ENCODE results near the gene ITGB7.

The ITGB7 gene, protein sequence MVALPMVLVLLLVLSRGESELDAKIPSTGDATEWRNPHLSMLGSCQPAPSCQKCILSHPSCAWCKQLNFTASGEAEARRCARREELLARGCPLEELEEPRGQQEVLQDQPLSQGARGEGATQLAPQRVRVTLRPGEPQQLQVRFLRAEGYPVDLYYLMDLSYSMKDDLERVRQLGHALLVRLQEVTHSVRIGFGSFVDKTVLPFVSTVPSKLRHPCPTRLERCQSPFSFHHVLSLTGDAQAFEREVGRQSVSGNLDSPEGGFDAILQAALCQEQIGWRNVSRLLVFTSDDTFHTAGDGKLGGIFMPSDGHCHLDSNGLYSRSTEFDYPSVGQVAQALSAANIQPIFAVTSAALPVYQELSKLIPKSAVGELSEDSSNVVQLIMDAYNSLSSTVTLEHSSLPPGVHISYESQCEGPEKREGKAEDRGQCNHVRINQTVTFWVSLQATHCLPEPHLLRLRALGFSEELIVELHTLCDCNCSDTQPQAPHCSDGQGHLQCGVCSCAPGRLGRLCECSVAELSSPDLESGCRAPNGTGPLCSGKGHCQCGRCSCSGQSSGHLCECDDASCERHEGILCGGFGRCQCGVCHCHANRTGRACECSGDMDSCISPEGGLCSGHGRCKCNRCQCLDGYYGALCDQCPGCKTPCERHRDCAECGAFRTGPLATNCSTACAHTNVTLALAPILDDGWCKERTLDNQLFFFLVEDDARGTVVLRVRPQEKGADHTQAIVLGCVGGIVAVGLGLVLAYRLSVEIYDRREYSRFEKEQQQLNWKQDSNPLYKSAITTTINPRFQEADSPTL

DNA sequence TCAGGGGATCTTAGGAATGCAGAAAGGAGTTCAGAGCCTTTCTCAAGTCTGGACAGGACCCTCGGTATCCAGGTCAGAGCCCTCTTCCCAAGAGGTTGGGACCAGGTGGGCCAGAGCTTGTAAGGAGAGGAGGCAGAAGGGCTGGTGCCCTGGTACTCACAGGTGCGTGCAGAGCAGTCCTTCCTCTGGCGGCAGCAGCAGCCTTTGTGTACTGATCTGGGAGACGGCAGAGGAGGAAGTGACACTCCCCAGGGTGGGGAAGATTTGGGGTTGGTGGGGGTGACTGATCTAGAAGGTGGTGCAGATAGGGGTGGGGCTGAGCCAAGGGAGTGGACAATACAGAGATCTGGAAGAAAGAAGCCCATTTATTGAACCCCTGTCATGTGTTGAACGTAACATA, at the start of gene ITGB7:
ITGB7 (minus strand) TSS at position 210 of the 400 bp plus-strand sequence. CDS start 6,808 bp downstream, outside the sequence.
- peak; percentile 74 for DNase-seq

DNA sequence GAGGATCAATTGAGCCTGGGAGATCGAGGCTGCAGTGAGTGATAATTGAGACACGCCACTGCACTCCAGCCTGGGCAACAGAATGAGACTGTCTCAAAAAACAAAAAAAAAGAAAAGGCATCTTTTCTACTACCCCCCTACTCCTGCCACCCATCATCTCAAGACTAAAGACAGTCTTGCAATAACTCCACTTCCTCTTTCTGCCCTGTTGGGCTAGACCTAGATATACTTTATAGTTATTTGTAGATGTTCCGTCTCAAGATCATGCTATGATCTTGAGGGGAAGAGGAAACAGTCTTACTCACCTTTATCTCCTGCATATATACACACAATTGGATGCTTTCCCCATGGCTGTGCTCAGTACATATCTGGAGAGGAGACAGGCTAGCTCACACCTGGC, 48.9 kb upstream of the ITGB7 start:
- no peak for DNase-seq

DNA sequence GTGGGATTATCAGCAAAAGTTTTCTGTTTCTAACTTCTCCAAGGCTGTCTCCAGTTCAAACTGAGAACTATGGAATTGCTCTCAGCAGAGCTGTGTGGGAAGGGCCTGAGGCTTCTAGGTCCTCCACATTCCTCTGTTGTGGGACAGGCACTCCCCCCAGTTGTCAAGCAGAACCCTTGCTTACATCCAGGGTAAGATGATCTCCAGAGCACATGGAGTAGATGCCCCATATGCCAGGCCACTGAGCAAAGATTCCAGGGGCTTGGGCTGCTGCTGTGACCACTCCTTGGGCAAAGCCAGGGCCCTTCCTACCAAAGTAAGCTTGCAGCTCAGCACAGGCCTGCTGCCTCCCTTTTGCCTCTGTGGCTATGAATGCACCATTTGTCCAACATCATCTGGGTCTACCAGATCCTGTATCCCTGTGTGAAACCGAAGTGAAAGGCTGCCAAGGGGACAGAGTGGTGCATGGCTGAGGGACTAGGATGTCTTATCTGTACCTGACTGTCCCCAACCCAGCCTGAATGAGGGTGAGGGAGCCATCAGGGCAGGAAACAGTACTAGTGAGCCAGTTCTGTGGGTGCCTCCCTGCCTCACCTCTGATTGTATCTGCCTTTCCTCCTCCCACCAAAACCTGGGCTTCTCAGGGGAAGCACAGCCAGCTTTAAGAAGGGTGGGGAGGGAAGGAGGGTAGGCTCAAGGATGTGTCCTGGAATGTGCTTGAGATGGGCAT, 47.9 kb upstream of the ITGB7 start:
- DNase-seq = no peak

DNA sequence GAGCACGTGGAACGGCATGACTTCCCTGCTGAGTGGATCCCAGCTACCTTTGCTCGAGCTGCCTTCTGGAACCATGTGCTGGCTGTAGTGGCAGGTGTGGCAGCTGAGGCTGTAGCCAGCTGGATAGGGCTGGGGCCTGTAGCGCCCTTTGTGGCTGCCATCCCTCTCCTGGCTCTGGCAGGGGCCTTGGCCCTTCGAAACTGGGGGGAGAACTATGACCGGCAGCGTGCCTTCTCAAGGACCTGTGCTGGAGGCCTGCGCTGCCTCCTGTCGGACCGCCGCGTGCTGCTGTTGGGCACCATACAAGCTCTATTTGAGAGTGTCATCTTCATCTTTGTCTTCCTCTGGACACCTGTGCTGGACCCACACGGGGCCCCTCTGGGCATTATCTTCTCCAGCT, 46.2 kb upstream of the ITGB7 start:
- DNase-seq = no peak

DNA sequence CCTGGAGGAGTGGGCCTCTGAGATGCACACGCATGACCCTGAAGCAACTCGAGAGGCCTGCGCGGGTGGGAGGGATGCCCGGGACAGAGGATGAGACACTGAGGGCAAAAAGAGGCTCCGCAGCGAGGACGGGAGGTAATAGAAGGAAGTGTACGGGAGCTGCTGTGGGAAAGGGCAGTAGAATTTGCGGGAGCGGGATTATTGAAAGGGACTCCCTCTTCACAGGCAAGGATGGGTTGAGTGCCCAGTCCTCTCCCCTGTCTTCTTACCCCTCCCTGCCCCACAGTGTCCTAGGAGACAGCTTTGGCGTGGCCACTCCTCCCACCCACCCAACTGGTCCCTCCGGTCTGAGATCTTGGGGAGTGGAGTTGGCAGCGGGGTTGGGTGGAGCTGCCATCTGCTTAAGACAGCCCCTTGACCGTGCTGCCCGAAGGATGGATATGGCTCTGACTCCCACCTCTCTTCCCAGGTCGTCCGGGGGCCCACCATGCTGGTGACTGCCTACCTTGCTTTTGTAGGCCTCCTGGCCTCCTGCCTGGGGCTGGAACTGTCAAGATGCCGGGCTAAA, 45.4 kb upstream of the ITGB7 start:
- DNase-seq = no peak

DNA sequence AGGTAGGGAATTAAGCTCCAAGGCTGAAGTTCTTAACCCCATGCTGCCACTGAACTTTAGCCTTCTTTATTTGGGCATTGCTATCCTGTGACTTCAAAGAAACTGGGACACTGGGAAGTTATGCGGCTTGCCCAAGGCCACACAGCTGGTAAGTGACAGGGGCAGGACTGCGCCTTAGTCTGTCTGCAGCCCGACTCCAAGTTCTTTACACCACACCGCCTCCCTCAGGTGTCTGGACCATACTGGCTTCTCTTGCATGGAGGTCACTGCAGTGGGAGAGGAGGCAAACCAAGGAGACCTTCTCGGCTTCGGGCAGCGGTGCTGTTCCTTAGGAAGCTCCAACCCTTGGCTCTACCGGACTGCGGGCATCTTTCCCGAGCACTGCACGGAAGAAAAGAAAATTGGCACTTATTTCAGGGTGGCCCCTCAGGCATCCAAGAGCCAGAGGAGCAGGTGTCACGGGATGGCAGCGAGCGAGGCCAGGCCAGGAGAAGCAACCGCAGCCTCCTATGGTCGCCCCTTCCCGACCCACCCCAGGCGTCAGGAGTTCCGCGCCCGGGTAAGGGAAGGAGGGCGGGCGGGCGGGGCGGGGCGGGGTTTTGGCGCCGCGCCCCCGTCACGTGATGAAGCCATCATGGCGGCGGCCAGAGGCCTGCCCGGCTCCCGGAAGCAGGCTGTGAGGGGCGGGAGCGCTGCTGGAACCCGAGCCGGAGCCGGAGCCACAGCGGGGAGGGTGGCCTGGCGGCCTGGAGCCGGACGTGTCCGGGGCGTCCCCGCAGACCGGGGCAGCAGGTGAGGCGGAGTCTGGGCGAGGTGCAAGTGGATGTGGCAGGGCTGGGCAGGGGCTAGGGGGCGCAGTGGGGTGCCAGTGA, 44.7 kb upstream of the ITGB7 start:
- DNase-seq = peak; percentile 63

DNA sequence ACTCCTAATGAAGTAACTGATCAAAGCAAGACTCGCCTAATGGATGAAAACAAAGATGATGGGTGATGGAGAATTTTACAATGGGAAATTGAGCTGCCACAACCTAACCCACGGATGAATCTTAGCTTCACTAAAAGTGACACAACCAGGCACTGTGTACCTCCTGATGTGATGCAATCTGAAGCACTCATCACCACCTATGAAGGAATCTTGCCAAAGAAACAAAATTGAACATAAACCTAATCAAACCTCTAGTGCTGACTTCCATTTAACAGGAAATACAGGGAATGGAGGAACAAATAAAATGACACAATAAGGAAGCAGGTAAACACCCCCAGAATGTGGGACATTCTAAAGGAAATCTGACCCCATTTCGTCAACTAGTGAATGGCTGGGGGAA, 38.2 kb upstream of the ITGB7 start:
- DNase-seq = no peak

DNA sequence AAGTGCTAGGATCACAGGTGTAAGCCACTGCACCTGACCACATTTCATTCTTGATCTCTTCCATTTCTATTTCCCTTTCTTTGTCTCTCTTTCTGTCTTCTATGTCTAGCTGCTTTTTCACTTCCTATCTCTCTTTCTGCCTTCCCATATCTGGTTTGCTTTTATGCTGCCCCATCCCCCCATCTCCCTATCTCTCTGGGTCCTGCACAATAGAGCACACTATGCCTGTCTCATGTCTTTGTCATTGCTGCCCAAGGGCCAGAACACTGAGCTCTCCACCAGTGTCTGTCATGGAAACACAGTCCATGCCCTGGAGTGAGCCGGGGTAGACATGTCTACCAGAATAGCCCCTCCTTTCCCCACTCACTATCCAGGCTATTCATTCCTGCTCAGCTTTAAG, 37.3 kb upstream of the ITGB7 start:
- no peak for DNase-seq

DNA sequence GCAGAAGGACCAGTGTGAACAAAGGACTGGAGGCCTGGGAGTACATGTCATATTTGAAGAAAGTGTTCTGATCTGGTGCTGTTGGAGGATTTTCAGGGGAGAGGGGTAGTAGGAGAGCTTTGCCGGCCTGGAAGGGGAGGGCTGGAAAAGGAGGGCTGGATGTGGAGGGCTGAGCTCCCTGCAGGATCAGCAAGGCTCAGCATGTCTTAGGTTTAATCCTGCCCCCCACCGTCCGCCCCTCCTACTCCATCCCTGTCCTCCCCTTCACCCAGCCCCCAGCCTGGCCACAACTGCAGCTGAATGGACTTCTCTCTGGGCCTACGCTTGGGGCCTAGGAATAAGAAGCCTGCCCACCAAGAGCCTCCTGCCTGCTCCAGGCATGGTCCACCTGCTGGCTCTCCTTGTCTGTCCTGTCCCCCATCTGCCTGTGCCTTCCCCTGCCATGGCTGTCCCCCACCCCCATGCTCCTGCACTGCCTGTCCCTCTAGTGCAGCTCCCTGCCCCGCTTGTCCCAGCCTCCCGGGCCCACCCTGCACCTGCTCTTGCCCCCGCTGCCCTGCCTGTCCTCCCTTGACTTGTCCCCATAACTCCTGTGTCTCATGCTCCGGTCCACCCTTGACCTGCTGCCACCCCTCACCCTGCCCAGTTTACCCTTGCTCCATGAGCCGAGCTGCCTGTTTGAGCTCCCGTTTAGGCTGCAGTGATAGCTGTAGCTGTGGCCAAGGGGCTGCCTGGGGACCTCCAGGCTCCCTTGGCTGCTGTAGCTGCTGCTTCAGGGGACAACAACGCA, 34.8 kb upstream of the ITGB7 start:
- no peak for DNase-seq

DNA sequence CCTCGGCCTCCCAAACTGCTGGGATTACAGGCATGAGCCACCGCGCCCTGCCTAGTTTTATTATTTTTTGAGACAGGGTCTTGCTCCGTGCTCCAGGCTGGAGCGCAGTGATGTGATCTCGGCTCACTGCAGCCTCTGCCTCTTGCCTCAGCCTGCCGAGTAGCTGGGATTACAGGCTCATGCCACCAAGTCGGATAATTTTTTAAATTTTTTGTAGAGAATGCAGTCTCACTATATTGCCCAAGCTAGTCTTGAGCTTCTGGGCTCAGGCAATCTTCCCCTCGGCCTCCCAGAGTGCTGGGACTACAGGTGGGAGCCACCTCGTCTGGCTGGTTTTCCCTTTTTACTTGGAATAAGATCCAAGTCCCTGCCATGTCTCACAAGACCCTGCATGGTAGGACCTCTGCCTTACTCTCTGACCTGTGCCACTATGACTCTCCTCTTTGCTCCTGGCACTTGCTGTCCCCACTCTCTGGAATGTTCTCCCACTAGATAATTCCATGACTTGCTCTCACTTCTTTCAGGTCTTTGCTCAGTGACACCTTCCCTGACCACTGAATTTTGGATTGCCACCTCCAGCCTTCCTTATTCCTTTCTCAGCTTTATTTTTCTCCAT, 32.7 kb upstream of the ITGB7 start:
- DNase-seq = no peak

DNA sequence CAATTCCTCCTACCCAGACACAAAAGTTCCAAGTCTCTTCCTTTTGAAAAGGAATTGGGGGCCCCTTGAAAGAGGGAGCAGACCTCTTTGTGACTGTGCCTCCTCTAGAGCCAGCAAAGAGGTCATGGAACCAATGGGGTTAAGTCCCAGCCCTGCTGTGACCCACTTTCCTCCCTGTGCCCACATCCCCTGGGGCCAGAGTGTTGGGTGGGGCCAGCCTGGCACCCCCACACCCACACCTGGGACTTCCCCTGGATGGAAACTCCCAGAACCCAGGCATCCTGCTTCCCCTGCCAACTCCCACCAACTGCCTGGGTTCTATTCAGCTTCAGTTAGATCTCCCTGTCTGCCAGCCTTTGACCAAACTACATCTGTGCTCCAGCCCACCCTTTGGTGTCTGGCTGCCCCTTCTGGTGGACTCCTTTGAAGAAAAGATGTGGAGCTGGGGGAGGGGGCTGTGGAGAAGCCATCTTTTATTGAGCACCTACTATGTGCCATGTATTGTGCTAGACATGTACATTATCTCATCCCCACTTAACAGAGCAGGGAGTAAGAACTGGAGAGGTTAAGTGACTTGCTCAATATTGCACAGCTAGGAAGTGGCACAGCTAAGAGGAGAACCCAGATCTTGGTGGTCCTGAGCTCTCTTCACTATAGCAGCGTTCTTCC, 29.5 kb upstream of the ITGB7 start:
- DNase-seq = peak; percentile 64

DNA sequence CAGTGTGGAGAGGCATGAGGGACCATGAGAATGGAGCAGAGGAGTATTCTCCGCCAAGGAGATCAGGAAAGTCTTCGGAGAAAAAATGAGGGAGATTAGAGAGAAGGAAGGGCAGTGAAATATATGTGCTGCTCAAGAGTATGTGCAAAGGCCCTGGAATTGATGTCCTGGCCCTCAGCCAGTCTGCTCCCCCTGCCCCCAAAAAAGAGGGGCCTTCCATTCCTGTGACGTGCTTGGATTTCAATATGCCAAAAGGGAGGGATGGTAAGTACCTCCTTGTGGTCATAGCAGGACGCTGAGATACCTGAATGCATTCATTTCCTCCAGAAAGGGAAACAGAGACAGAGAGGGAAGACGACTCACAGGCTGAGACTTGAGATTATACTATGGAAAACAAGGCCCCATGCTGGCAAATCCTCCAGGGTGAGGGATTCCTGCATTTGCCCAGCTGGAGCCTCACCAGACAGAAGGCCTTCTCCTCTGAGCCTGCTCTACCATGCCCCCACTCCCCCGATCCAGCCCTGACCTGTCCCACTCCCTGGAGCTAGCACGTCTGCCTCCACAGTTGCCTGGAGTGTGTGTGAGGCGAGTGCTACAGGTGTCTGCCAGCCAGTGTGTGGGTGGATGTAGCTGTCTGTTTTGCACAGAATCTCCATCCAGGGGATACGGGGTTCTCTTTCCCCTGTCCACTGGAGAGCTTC, 28.8 kb upstream of the ITGB7 start:
- no peak for DNase-seq

DNA sequence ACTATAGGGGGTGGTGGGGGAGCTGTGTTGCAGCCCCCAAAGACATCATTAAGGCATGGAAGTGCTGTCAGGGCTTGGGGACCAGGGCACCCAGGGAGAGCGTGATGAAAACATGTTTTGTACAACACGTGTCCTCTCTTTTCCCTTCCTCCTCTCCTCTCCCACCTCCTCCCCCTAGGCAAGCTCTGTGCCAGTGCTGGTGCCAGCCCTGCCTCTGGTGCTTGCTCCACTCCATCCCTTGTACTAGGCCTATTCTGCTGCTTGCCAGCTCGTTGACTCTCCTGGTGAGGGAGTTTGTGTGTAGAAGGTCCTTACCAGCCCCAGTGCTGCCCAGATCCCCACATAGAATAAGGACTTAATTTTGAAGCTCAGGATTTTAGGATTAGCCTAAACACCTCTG, 28.1 kb upstream of the ITGB7 start:
- DNase-seq = no peak

DNA sequence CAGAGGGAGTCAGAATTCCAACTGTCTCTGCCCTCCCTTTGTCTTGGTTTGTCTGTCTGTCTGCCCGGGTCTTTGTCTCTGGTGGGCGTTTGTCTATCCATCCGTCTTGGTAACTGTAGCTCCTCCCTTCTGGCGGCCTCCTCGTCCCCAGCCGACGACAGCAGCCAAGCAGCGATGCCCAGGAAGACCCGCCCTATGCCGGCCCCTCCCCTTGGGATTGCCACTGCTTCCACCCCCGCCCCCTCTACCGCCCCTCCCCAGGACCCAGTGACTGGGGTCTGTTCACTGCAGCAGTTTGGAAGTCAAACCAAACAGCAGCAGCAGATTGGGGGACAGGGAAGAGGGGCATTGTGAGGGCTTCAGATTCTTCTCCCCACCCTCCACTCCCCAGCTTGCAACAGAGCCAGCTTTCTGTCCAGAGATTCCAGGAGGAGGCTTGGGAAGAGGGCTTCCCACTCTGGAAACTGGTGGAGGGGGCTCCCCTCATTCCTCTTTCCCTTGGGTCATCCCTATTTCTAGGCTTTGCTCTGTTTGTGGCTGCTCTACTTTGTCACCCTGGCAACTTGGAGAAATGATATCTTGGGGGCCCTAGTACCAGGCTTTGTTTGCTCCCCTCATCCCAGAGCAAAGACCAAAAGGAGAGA, 27.3 kb upstream of the ITGB7 start:
- no peak for DNase-seq

DNA sequence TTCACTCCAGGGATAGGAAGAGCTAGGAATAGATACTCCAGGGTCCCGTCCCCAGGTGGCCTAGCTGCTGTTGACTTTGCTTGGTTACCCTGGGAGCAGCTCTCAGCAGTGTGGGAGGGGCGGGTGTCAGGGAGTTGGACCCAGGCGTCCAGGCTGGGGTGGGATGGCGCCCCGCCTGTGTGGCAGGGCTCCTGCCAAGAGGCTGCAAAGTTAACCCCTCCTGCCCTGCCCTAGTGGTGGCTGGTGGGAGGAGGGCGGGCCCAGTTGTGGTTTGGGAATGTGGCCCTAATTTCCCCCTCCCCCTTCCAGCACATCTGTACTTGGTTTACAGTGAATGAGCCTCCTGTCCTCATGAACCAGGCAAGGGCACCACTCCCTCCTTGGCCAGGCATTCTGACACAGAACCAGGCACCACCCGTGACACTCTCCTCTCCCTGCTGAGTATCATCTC, 26.6 kb upstream of the ITGB7 start:
- DNase-seq = no peak

DNA sequence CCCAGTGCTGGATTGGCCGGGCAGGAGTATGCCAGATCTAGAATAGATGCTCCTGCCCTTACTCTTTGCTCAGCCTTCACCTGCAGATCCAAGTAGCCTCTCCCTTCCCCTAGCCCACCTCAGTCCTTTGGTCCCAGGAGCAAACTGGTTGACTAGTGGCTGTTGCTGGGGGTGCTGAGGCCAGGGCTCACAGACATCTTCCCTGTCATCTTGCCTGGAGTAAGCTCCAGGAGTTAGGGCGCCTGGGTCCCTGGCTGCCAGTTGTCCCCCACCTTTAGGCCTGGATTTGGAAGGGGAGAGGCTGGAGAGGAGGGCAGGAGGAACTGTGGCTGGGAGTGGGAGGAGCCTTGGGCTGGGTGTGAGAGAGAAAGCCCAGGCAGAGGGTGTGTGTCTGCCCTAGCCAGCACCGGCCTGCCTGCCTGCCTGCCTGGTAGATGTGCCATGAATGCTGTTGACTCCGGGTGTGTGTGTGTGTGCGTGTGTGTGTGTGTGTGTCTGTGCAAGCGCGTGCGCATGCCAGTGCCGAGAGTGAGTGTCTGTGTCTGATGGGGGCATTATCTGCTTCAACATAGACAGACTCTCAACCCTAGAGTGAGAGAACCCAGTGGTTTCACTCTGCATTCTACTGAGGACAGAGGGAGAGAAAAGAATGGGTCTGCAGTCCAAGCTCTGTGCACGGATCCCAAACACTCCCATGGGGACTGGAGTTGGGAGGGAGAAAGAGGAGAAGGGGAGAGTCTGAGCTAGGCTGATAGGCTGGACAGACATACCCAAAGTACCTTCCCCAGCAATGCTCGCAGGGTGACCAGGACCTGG, 25.8 kb upstream of the ITGB7 start:
- peak; percentile 40 for DNase-seq

DNA sequence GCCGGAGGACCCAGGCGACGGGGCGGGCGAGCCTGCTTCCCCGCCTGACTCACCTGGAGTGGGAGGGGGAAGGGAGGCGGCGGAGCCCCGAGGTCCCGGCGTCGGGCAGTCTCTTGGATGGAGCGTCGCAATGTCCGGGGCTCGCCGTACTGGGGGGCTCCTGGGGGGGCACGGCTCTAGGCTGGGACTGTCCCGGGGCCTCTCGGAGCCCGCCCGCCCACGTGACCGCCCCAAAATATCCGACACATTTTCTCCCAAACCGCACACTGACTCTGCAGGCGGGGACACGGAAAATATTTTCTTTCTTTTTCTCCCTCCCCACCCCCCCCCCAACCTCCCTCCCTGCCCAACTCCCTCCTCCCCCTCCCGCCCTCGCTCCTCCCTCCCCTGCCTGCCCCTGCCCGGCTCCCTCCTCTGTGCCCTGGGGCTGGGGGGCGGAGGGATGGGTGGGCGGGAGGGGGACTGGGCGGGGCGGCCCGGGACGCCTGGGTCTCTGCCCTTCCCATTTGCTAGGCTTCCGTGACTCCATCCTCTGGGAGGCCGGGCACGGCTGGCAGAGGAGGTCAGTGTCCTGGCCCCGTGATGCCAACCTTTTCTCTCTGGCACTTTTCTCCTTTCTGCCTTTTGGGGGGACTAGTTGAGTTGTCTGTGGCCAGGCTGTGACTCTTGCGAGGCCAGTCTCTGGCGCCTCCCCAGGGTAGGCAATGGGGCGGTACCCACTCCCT, 25.0 kb upstream of the ITGB7 start, which contains the start of gene RARG:
RARG (minus strand) TSS at position 289 of the 725 bp plus-strand sequence. CDS start 4,664 bp downstream, outside the sequence.
- DNase-seq = peak; percentile 62

DNA sequence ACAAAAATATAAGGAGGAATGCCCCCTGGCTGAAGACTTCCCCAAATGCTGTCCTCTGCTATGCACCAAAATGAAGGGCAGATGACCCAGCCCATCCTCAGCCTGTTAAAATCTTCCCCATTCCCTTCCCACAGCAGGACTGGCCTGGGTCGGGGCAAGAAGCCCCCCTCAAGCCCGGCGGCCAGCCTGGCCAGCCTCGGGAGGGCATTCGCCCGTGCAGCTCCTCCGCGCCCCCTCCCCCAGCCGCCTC, 24.5 kb upstream of the ITGB7 start:
- no peak for DNase-seq
